G401.6 (cell line): Measurements from ENCODE around the gene DACT1.

Experiments used
- FAIRE-seq: peaks from 2 replicates; lab custom pipeline; 2012; peaks lifted over from hg19 to GRCh38; lab: Jason Lieb, UNC

DACT1 gene

DNA sequence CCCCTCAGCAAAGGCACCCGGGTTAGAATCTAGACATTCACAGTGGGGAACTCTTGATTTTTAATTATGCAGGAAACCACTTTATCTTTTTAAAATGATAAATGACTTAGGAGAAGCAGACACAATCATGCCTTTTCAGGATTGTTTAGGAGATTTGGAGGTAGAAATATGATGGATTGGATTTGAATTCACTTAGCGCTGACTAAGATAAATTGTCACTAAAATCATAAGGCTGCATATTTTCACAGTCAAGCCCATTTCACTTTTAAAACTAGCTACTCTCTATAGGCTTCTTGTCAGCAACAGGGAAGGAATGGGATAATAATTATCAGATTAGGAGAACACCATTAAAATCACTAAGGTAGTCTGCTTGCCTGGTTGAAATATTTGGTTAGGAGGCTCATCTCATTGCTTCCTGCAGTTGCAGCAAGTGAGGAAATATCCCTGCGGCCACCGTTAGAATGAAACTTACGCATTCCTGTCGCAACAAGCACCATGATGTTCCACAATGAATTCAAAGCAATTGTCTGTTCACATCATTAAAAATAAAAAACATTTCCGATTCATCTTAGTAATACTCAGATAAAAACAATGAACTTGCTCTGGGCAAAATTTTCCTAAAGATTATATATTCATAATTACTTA is 31.9 kb downstream of the DACT1 start:
- no peak for FAIRE-seq

DNA sequence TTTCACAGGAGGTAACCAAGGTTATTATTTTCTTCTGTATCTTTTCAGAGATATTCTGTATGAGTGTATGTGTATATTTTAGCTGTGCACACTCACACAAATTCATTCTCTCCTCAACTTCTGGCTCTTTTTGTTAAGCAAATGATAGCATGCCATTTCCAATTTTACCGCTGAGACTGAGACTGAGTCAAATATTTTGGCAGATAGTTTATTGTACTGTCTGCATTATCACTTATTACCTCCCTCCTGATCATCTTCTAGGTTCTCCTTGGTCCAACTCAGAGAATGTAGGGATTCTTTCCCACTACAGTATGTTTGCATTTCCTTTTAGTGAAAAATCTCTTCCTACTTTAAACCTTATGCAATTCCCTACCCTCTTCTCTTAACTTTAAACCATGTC is 33.3 kb downstream of the DACT1 start:
- no peak for FAIRE-seq

DNA sequence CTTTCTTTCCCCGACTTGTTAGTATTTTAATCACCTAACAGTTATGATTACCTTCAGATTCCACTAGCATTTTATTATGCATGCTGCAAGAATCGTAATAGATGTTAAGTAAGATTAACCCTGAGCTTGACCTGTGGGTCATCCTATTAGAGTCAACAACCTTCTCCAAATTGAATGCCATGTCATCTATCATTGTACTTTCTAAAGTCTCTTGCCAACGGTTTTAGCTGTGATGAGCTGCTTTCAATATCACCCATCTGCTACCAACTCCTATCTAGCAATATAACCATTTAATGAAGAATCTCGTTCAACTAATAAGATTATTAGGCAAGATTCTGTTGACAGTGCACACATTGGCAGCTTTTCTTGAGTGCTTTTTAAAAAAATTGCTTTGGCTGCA is 33.7 kb downstream of the DACT1 start:
- no peak for FAIRE-seq

- no peak for FAIRE-seq
Measured at GRCh38 chr14:58673722-58674121, 36.0 kb downstream of the DACT1 start.

DNA sequence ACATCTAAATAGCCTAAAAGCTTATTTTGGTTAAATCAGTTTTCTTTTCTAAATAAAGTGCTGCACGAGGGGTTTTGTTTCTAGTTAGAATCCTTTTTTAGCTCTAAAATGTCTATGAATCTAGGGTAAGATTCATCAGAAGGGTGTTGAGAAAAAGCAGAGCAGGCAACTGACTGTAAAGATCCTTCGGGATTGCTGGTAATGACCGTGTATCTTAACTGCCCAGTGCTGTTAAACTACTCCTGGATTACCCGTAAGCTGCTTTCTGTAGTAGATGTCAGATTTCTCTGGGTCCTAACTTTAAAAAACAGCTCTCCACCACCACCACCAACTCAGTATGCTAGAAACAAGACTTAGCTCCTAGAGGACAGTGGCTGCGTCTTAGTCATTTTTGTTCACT is 39.2 kb downstream of the DACT1 start:
- no peak for FAIRE-seq

- FAIRE-seq: no peak
Measured at GRCh38 chr14:58677517-58677916, 39.8 kb downstream of the DACT1 start.

DNA sequence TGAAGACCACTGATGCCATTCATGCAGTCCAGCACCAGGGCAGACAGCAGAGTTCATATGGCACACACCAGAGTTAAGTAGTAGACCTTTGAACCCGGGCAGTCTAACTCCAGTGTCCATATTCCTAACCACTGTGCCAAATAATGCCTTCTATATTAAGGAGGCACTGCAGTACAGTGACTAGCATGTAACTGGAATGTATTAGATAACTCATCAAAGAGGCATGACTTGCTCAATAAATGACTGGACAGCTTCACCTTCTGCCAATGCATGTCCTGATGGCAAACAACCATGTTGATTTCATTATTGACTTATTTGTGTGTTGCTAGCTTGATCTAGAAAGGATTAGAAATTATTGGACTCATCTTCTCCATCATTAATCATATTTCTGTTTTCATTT is 40.2 kb downstream of the DACT1 start:
- FAIRE-seq: no peak

DNA sequence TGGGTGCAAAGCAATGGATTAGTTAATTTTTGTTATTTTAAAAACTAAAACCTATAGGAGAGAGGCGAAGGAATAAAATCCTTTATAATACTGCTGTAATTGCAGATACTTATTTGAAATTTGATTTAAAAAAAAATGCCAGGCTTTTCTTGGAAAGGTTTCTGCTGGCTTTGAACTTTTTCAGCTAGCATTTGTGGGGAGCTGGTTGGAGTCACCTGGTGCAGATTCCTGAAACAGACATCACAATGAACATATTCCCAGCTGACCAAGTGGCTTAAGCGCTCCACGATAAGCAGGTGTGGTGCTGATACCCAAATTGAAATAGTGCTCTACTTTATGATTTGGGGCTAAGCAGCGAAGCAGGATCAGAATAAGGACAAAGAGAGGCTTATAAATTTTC is 42.9 kb downstream of the DACT1 start:
- FAIRE-seq: no peak

DNA sequence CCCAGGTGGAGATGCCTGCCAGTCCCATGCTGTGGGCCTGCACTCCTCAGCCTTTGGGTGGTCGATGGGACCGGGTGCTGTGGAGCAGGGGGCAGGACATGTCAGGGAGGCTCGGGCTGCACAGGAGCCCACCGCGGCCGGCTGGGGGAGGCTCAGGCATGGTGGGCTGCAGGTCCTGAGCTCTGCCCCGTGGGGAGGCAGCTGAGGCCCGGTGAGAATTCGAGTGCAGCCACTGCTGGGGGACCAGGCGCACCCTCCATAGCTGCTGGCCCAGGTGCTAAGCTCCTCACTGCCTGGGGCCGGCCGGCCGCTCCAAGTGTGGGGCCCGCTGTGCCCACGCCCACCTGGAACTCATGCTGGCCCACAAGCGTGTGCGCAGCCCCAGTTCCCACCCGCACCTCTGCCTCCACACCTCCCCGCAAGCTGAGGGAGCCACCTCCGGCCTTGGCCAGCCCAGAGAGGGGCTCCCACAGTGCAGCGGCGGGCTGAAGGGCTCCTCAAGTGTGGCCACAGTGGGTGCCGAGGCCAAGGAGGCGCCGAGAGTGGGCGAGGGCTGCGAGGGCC is 49.6 kb downstream of the DACT1 start:
- FAIRE-seq: no peak

GRCh38 chr14:58690801-58691516 is 53.2 kb downstream of the DACT1 start:
- FAIRE-seq: no peak

GRCh38 chr14:58693048-58693447 is 55.3 kb downstream of the DACT1 start:
- no peak for FAIRE-seq

GRCh38 chr14:58695514-58695913 is 57.8 kb downstream of the DACT1 start:
- FAIRE-seq: no peak

DNA sequence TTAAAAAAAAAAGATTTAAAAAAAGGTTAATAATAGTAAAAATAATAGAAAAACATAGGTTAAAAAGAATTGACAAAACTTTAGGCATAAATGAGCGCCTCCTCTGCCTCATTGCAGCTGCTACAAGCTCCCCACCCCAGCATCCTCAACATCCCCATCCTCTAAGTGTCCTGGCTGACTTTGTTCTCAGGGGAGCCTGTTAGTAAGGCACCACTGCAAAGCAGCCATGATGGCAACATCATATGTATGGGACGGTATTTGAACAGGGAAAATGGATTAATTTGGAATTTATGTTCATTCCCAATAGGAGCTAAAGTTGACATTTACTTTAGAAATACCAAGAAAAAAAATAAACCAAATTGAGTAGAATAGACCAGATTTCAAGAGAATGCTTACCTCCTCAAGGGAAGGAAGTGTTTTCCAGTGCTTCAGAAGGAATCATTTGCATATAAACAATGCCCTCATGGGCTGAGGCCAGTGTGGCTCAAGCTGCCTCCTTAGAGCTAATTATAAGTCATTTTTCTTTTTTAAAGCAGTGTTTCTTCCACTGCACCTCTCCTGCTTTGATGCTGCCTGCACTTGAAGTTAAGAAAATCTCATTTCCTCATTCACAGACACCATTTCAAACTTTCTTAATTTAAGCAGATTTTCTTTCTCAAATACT is 59.6 kb downstream of the DACT1 start:
- FAIRE-seq: no peak
